Body of pancreas (tissue), 4 donors: ENCODE data around the gene FBN1.

ENCODE experiments used
- CTCF ChIP-seq, 7 experiments: fragments of 450-650 bp in 4 of 7; fragments of 200-600 bp in 3 of 7; sonication (generic) in 3 of 7; IDR thresholded peaks; one replicate each; pipeline ENCODE4 v1.5.1; 2016 to 2019; ENCODE audit warnings: antibody characterized with exemption in 7 of 7
- POLR2A ChIP-seq, 3 donors: fragments of 450-650 bp; IDR thresholded peaks; one replicate each; pipeline ENCODE4 v1.6.1; 2016; ENCODE audit warnings: antibody characterized with exemption in 3 of 3, mild to moderate bottlenecking in 2 of 3

GRCh38 chr15:48367483-48367882 is 278.0 kb downstream of the FBN1 start:
- TF ChIP-seq CTCF (IDR thresholded peaks at IDR 0.05) = no peak
- TF ChIP-seq POLR2A (IDR thresholded peaks at IDR 0.05) = no peak
